Mammary epithelial cell (primary cell): ENCODE measurements around the gene DMGDH.

Source experiments
- EZH2 ChIP-seq: IDR thresholded peaks from 2 replicates; pipeline ENCODE4 v1.6.1; 2012; ENCODE audit warnings: low read length, inconsistent platforms, borderline replicate concordance
- TF ChIP-seq, protein P1 (sequence below), 2 donors: IDR thresholded peaks in 1 of 2; conservative IDR thresholded peaks in 1 of 2; 2 replicates each; pipeline ENCODE4 v1.5.1; 2011 to 2012; ENCODE audit warnings: inconsistent platforms in 2 of 2, low read length in 2 of 2, mild to moderate bottlenecking in 2 of 2, control low read depth in 1 of 2, low read depth in 1 of 2; ENCODE audit not compliant: insufficient read depth in 1 of 2; ENCODE audit errors: extremely low read depth in 1 of 2

DNA sequence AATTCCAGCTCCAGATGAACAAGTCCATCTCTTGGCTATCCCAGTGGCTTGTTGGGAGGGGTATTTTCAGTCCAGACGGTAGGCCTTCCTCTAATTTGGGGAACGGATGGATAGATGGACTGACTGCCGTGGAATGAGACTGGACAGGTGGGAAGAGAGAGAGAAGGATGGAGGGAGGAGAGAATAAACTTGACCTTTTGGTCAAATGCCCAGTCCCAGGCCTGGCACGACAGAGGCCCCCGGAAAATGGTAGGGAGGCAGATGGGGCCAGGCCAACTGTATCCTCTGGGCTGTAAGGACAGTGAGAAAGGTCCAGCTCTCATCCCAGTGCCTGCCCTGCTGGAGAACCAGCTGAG is 43.2 kb upstream of the DMGDH start:
- no peak for TF ChIP-seq EZH2
- TF ChIP-seq, protein P1, sequence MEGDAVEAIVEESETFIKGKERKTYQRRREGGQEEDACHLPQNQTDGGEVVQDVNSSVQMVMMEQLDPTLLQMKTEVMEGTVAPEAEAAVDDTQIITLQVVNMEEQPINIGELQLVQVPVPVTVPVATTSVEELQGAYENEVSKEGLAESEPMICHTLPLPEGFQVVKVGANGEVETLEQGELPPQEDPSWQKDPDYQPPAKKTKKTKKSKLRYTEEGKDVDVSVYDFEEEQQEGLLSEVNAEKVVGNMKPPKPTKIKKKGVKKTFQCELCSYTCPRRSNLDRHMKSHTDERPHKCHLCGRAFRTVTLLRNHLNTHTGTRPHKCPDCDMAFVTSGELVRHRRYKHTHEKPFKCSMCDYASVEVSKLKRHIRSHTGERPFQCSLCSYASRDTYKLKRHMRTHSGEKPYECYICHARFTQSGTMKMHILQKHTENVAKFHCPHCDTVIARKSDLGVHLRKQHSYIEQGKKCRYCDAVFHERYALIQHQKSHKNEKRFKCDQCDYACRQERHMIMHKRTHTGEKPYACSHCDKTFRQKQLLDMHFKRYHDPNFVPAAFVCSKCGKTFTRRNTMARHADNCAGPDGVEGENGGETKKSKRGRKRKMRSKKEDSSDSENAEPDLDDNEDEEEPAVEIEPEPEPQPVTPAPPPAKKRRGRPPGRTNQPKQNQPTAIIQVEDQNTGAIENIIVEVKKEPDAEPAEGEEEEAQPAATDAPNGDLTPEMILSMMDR (conservative IDR thresholded peaks at IDR 0.05 in 1 of 2, IDR thresholded peaks at IDR 0.05 in 1 of 2; ENCODE audit: extremely low read depth in 1 of 2, insufficient read depth in 1 of 2, low read depth in 1 of 2, low read length in 2 of 2) = no peak
